Glutamatergic neuron (in vitro differentiated cells): ENCODE results near the gene RCBTB1. TPM values are rescaled to one million over a fixed set of nuclear protein-coding genes. Genes with fewer than 3 reads are reported as not detected.

Source experiments
- DNase-seq: peaks from one replicate; pipeline ENCODE4 v3.0.0; 2022
- H3K27ac Mint-ChIP-seq: one replicate; pipeline ENCODE4 v1.8.0; 2020; ENCODE audit warnings: mild to moderate bottlenecking, mixed read lengths, inconsistent platforms; ENCODE audit not compliant: unreplicated experiment
- H3K27me3 Mint-ChIP-seq: one replicate; pipeline ENCODE4 v1.8.0; 2020; ENCODE audit warnings: mild to moderate bottlenecking, moderate library complexity, mixed read lengths, inconsistent platforms; ENCODE audit not compliant: unreplicated experiment
- H3K36me3 Mint-ChIP-seq: one replicate; pipeline ENCODE4 v1.8.0; 2020; ENCODE audit warnings: mild to moderate bottlenecking, mixed read lengths, inconsistent platforms; ENCODE audit not compliant: unreplicated experiment
- H3K4me1 Mint-ChIP-seq: one replicate; pipeline ENCODE4 v1.8.0; 2020; ENCODE audit warnings: mild to moderate bottlenecking, low read depth, mixed read lengths, inconsistent platforms; ENCODE audit not compliant: unreplicated experiment
- H3K4me3 Mint-ChIP-seq: one replicate; pipeline ENCODE4 v1.8.0; 2020; ENCODE audit warnings: mild to moderate bottlenecking, mixed read lengths, inconsistent platforms; ENCODE audit not compliant: unreplicated experiment
- H3K9me3 Mint-ChIP-seq: one replicate; pipeline ENCODE4 v1.8.0; 2020; ENCODE audit warnings: mild to moderate bottlenecking, moderate library complexity, mixed read lengths, inconsistent platforms; ENCODE audit not compliant: unreplicated experiment
- CTCF ChIP-seq: fragments of 200-600 bp; sonication (generic); IDR thresholded peaks from one replicate; pipeline ENCODE4 v1.5.0; 2021; ENCODE audit not compliant: partially characterized antibody, unreplicated experiment
- total RNA-seq: library from RNA; stranded (reverse); fragmentation: NEBNext Ultra II Directional; extraction: Animal tissue kit (Norgen Biotek cat#: 25700); gene quantifications from one replicate; pipeline ENCODE4 v1.2.1, GENCODE V29; 2021; ENCODE audit not compliant: unreplicated experiment

RCBTB1 gene
- total RNA-seq, 1 donor from 2014 or later, result 46.1 TPM

GRCh38 chr13:49530457-49530856, 54.9 kb downstream of the RCBTB1 start:
- no peaks in the 10 kb centered on the region for H3K4me1 Mint-ChIP-seq
- DNase-seq, result no peak
- H3K27ac Mint-ChIP-seq, result no peak overlapping the region

GRCh38 chr13:49528161-49528560, 57.2 kb downstream of the RCBTB1 start:
- no peak overlapping the region for H3K27ac Mint-ChIP-seq
- no peaks in the 10 kb centered on the region for H3K4me1 Mint-ChIP-seq
- H3K9me3 Mint-ChIP-seq, result no peaks in the 10 kb centered on the region
- H3K36me3 Mint-ChIP-seq, result no peaks in the 10 kb centered on the region
- H3K4me3 Mint-ChIP-seq, result no peak overlapping the region
- no peak for DNase-seq
- no peaks in the 10 kb centered on the region for H3K27me3 Mint-ChIP-seq
- TF ChIP-seq CTCF, result no peak

More at GRCh38 chr13:49530457-49530856, 54.9 kb downstream of the RCBTB1 start:
- Mint-ChIP-seq H3K36me3 (no peaks in the 10 kb centered on the region), H3K9me3 (no peaks in the 10 kb centered on the region), H3K4me3 (no peak overlapping the region), H3K27me3 (no peaks in the 10 kb centered on the region)
- TF ChIP-seq CTCF, result no peak

GRCh38 chr13:49527123-49527522, 58.2 kb downstream of the RCBTB1 start:
- H3K4me1 Mint-ChIP-seq, result no peaks in the 10 kb centered on the region
- H3K9me3 Mint-ChIP-seq, result no peaks in the 10 kb centered on the region
- no peak overlapping the region for H3K4me3 Mint-ChIP-seq
- no peak overlapping the region for H3K27ac Mint-ChIP-seq
- no peak for TF ChIP-seq CTCF
- DNase-seq, result no peak
- H3K27me3 Mint-ChIP-seq, result no peaks in the 10 kb centered on the region
- no peaks in the 10 kb centered on the region for H3K36me3 Mint-ChIP-seq

- Mint-ChIP-seq H3K27me3 (no peaks in the 10 kb centered on the region), H3K4me3 (no peak overlapping the region), H3K9me3 (no peaks in the 10 kb centered on the region), H3K27ac (no peak overlapping the region), H3K4me1 (no peaks in the 10 kb centered on the region), H3K36me3 (no peaks in the 10 kb centered on the region)
- TF ChIP-seq CTCF, result no peak
- no peak for DNase-seq
Observed at GRCh38 chr13:49524740-49525501, 60.4 kb downstream of the RCBTB1 start.

GRCh38 chr13:49521224-49521623, 64.1 kb downstream of the RCBTB1 start:
- Mint-ChIP-seq H3K4me3 (no peak overlapping the region), H3K27ac (no peak overlapping the region), H3K9me3 (no peaks in the 10 kb centered on the region), H3K27me3 (no peaks in the 10 kb centered on the region), H3K4me1 (no peaks in the 10 kb centered on the region), H3K36me3 (no peaks in the 10 kb centered on the region)
- TF ChIP-seq CTCF, result no peak
- DNase-seq, result no peak
